ENCODE data around the gene MSI1. TPM values are rescaled to one million over a fixed set of nuclear protein-coding genes. Genes with fewer than 3 reads are reported as not detected.

The MSI1 gene
- total RNA-seq, 4 donors from 2014 or later, result 0.33 to 1.6 TPM; not detected in 2

GRCh38 chr12:120376934-120377572 lies 8.1 kb upstream of the MSI1 start:
- Histone ChIP-seq H3K27me3 (no peaks in the 10 kb centered on the region), H3K4me3 (replicated peaks in 1 of 3) (no peak overlapping the region), H3K9me3 (no peaks in the 10 kb centered on the region), H3K36me3 (no peaks in the 10 kb centered on the region), H3K27ac (no peak overlapping the region), H3K4me1 (no peaks in the 10 kb centered on the region)
- no peak for DNase-seq
- intact Hi-C loops (cut with DNase I), result no loop called here
- WGBS, 2 donors, result 36 to 41% methylated on average over 5 of the region's 5 CpGs
- TF ChIP-seq POLR2A (IDR thresholded peaks at IDR 0.05), result no peak
- TF ChIP-seq, protein P1, sequence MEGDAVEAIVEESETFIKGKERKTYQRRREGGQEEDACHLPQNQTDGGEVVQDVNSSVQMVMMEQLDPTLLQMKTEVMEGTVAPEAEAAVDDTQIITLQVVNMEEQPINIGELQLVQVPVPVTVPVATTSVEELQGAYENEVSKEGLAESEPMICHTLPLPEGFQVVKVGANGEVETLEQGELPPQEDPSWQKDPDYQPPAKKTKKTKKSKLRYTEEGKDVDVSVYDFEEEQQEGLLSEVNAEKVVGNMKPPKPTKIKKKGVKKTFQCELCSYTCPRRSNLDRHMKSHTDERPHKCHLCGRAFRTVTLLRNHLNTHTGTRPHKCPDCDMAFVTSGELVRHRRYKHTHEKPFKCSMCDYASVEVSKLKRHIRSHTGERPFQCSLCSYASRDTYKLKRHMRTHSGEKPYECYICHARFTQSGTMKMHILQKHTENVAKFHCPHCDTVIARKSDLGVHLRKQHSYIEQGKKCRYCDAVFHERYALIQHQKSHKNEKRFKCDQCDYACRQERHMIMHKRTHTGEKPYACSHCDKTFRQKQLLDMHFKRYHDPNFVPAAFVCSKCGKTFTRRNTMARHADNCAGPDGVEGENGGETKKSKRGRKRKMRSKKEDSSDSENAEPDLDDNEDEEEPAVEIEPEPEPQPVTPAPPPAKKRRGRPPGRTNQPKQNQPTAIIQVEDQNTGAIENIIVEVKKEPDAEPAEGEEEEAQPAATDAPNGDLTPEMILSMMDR (IDR thresholded peaks at IDR 0.05), result no peak

DNA sequence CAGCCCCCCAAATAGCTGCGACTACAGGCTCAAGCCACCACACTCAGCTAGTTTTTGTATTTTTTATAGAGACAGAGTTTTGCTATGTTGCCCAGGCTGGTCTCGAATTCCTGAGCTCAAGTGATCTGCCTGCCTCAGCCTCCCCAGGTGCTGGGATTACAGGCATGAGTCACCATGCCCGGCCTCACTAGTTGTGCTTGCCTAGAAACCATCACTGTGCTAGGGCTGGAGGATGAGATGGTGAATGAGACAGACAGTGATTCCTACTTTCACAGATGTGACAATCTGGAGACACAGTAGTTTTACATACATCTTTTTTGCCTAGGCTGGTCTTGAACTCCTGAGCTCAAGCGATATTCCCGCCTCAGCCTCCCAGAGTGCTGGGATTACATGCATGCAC lies 7.5 kb upstream of the MSI1 start:
- WGBS, 2 donors, result 79 to 80% methylated on average over 5 of the region's 5 CpGs
- no peaks in the 10 kb centered on the region for H3K4me1 ChIP-seq
- intact Hi-C loops (cut with DNase I), result no loop called here
- H3K36me3 ChIP-seq, result no peaks in the 10 kb centered on the region
- no peak for DNase-seq
- no peak overlapping the region for H3K27ac ChIP-seq
- no peaks in the 10 kb centered on the region for H3K27me3 ChIP-seq
- TF ChIP-seq POLR2A (IDR thresholded peaks at IDR 0.05), result no peak
- TF ChIP-seq, protein P1 (IDR thresholded peaks at IDR 0.05), result no peak
- no peak overlapping the region for H3K4me3 ChIP-seq (replicated peaks in 1 of 3)
- no peaks in the 10 kb centered on the region for H3K9me3 ChIP-seq

DNA sequence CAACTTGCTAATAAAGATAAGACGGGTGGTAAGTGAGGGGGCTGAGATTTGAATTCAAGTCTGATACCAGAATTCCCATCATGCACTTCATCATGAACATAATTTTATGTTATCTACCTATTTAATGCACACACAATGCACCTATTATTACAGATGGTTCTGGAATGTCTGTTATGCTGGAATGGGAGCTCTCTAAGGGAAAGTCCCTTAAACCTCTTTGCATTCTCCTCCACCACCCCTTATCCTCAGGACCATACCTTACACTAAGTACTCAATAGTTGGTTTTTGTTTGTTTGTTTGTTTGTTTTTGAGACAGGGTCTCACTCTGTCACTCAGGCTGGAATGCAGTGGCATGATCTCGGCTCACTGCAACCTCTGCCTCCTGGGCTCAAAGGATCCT lies 7.0 kb upstream of the MSI1 start:
- WGBS, 2 donors, result 74 to 80% methylated on average over 2 of the region's 2 CpGs
- DNase-seq, result no peak
- no peak overlapping the region for H3K4me3 ChIP-seq (replicated peaks in 1 of 3)
- no peak overlapping the region for H3K27ac ChIP-seq
- intact Hi-C loops (cut with DNase I), result no loop called here
- H3K4me1 ChIP-seq, result no peaks in the 10 kb centered on the region
- H3K36me3 ChIP-seq, result no peaks in the 10 kb centered on the region
- TF ChIP-seq, protein P1 (IDR thresholded peaks at IDR 0.05), result no peak
- no peak for TF ChIP-seq POLR2A (IDR thresholded peaks at IDR 0.05)
- H3K27me3 ChIP-seq, result no peaks in the 10 kb centered on the region
- H3K9me3 ChIP-seq, result no peaks in the 10 kb centered on the region

- TF ChIP-seq, protein P1 (IDR thresholded peaks at IDR 0.05), result no peak
- TF ChIP-seq POLR2A (IDR thresholded peaks at IDR 0.05), result no peak
- no peaks in the 10 kb centered on the region for H3K27me3 ChIP-seq
- no peak overlapping the region for H3K4me3 ChIP-seq (replicated peaks in 1 of 3)
- no peak for DNase-seq
- H3K4me1 ChIP-seq, result peaks cover 0 to 6% of the 10 kb centered on the region in 2 donors
- no peak overlapping the region for H3K27ac ChIP-seq
- H3K9me3 ChIP-seq, result no peaks in the 10 kb centered on the region
- intact Hi-C loops (cut with DNase I), result no loop called here
- WGBS, 2 donors, result 88 to 93% methylated on average over 8 of the region's 8 CpGs
- H3K36me3 ChIP-seq, result no peaks in the 10 kb centered on the region
Measured at GRCh38 chr12:120373683-120374082, 4.7 kb upstream of the MSI1 start.

- no peaks in the 10 kb centered on the region for H3K27me3 ChIP-seq
- no peak overlapping the region for H3K4me3 ChIP-seq (replicated peaks in 1 of 3)
- WGBS, 2 donors, result 38 to 46% methylated on average over 7 of the region's 7 CpGs
Measured at GRCh38 chr12:120370343-120371243, 1.6 kb upstream of the MSI1 start.

More at GRCh38 chr12:120370343-120371243, 1.6 kb upstream of the MSI1 start:
- DNase-seq, result no peak
- intact Hi-C loops (cut with DNase I), result no loop called here
- Histone ChIP-seq H3K36me3 (no peaks in the 10 kb centered on the region), H3K4me1 (peaks cover 0 to 15% of the 10 kb centered on the region in 2 donors), H3K9me3 (no peaks in the 10 kb centered on the region), H3K27ac (no peak overlapping the region)
- TF ChIP-seq POLR2A (IDR thresholded peaks at IDR 0.05), result no peak
- TF ChIP-seq, protein P1 (IDR thresholded peaks at IDR 0.05), result no peak

Measured in thyroid gland (tissue), 4 donors.